Measurements from ENCODE around the gene THNSL1. TPM values are rescaled to one million over a fixed set of nuclear protein-coding genes. Genes with fewer than 3 reads are reported as not detected.
A peak's percentile ranks its signal among the peaks of the same experiment; 100 is the strongest.

THNSL1 gene
- total and polyA plus RNA-seq, 9 of the 15 experiments (the other 6 are each of a cell fraction or from before 2014, with no cell fraction given), result 4.5 to 8.6 (median 6.3) TPM

DNA sequence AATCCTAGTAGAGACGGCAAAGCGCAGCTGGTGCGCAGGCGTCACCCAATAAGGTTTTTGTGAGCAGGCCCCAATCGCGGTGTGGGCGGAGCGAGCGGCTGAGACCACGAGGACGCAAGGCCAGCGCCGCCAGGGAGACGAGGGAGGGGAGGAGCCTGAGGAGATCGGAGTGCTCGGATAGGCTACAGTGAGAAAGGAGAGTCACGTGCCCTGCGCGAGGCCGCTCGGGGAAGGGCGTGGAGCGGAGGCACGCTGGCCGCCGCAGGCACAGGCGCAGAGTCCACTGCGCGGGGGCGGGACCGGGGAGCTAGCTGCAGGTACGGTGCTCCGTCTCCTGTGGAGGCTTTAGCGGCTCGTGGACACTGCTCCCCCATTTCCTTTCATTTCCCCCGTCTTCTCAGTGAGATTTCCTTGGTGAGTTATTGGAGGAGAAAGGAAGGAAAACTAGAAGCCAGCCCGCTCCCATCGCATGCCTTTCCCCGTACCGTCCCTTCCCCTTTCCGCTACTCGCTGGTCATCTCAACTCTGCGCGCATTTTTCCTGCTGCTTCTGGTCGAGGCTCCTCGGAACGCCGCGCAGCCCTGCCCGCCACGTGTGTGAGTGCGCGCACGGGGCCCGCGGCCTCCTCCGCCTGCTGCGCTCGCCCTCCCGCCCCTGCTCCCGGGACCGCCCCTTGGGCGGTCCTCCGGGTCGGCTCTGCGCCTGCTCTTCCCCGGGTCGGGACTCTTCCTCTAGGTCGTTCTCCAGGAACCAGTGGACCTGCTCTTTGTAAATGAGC is at the start of gene THNSL1 (continued):
- TF ChIP-seq, protein P1, sequence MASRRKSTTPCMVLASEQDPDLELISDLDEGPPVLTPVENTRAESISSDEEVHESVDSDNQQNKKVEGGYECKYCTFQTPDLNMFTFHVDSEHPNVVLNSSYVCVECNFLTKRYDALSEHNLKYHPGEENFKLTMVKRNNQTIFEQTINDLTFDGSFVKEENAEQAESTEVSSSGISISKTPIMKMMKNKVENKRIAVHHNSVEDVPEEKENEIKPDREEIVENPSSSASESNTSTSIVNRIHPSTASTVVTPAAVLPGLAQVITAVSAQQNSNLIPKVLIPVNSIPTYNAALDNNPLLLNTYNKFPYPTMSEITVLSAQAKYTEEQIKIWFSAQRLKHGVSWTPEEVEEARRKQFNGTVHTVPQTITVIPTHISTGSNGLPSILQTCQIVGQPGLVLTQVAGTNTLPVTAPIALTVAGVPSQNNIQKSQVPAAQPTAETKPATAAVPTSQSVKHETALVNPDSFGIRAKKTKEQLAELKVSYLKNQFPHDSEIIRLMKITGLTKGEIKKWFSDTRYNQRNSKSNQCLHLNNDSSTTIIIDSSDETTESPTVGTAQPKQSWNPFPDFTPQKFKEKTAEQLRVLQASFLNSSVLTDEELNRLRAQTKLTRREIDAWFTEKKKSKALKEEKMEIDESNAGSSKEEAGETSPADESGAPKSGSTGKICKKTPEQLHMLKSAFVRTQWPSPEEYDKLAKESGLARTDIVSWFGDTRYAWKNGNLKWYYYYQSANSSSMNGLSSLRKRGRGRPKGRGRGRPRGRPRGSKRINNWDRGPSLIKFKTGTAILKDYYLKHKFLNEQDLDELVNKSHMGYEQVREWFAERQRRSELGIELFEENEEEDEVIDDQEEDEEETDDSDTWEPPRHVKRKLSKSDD (conservative IDR thresholded peaks at IDR 0.05; ENCODE audit: low read length), result no peak
- TF ChIP-seq IRF2 (CRISPR knock-in tag; IDR thresholded peaks at IDR 0.05), result no peak
- peak in 1 of 2 experiments; percentile 70; a peak in 1 of 4 replicates for TF ChIP-seq FOXK2 (conservative IDR thresholded peaks at IDR 0.05 in 1 of 2, IDR thresholded peaks at IDR 0.05 in 1 of 2; ENCODE audit: low read depth in 2 of 2)
- TF ChIP-seq NR2C1 (IDR thresholded peaks at IDR 0.05), result no peak
- TF ChIP-seq NR2C1 (tag; IDR thresholded peaks at IDR 0.05), result no peak
- TF ChIP-seq NFE2 (IDR thresholded peaks at IDR 0.05; ENCODE audit: low read depth), result no peak
- peak; percentile 57 for TF ChIP-seq CREB1 (IDR thresholded peaks at IDR 0.05)
- TF ChIP-seq CREB1 (CRISPR knock-in tag; IDR thresholded peaks at IDR 0.05), result peak; percentile 82
- TF ChIP-seq MCM2 (IDR thresholded peaks at IDR 0.05; ENCODE audit: low read depth), result no peak
- no peak for TF ChIP-seq ARID3B (CRISPR knock-in tag; IDR thresholded peaks at IDR 0.05; ENCODE audit: borderline replicate concordance)
- TF ChIP-seq FOXP1 (CRISPR knock-in tag; IDR thresholded peaks at IDR 0.05), result peak; percentile 99
- TF ChIP-seq, protein P2, sequence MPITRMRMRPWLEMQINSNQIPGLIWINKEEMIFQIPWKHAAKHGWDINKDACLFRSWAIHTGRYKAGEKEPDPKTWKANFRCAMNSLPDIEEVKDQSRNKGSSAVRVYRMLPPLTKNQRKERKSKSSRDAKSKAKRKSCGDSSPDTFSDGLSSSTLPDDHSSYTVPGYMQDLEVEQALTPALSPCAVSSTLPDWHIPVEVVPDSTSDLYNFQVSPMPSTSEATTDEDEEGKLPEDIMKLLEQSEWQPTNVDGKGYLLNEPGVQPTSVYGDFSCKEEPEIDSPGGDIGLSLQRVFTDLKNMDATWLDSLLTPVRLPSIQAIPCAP (CRISPR knock-in tag; IDR thresholded peaks at IDR 0.05; ENCODE audit: borderline replicate concordance), result peak; percentile 98
- TF ChIP-seq ZNF57 (CRISPR knock-in tag; IDR thresholded peaks at IDR 0.05), result no peak; the same call in 1 of the 2 replicates
- no peak for TF ChIP-seq PHB2 (IDR thresholded peaks at IDR 0.05; ENCODE audit: low read depth)
- TF ChIP-seq POLR3G (IDR thresholded peaks at IDR 0.05; ENCODE audit: extremely low read depth, insufficient read length, insufficient replicate concordance), result no peak
- no peak; the same call in 1 of the 2 replicates for TF ChIP-seq EP300 (IDR thresholded peaks at IDR 0.05; ENCODE audit: low read length)
- no peak for TF ChIP-seq FOXA1 (IDR thresholded peaks at IDR 0.05; ENCODE audit: borderline replicate concordance)
- TF ChIP-seq ATF7 (IDR thresholded peaks at IDR 0.05), result peak; percentile 63
- peak; percentile 95 for TF ChIP-seq ZNF431 (CRISPR knock-in tag; IDR thresholded peaks at IDR 0.05)
- TF ChIP-seq MYC (IDR thresholded peaks at IDR 0.05; ENCODE audit: low read depth, low read length), result peak; percentile 98
- peak; percentile 97 for TF ChIP-seq MYC (CRISPR knock-in tag; IDR thresholded peaks at IDR 0.05; ENCODE audit: borderline replicate concordance, low read depth)
- peak; percentile 90 for TF ChIP-seq SUPT5H (IDR thresholded peaks at IDR 0.05)
- TF ChIP-seq ELF2 (CRISPR knock-in tag; IDR thresholded peaks at IDR 0.05), result no peak
- no peak for TF ChIP-seq MAFF (IDR thresholded peaks at IDR 0.05; ENCODE audit: low read length)
- TF ChIP-seq, protein P3, sequence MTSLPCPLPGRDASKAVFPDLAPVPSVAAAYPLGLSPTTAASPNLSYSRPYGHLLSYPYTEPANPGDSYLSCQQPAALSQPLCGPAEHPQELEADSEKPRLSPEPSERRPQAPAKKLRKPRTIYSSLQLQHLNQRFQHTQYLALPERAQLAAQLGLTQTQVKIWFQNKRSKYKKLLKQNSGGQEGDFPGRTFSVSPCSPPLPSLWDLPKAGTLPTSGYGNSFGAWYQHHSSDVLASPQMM (CRISPR knock-in tag; IDR thresholded peaks at IDR 0.05), result no peak
- TF ChIP-seq SP1 (CRISPR knock-in tag; IDR thresholded peaks at IDR 0.05), result peak; percentile 83
